Measurements from ENCODE around the gene PAGE2B. TPM values are rescaled to one million over a fixed set of nuclear protein-coding genes. Genes with fewer than 3 reads are reported as not detected.
"Not testable (repeated sequence)": the region's sequence is repeated elsewhere in the genome, so short reads cannot be mapped to it uniquely, and the experiment has no call there.

The PAGE2B gene
- total RNA-seq, 1 experiment from 2014 or later: not detected

DNA sequence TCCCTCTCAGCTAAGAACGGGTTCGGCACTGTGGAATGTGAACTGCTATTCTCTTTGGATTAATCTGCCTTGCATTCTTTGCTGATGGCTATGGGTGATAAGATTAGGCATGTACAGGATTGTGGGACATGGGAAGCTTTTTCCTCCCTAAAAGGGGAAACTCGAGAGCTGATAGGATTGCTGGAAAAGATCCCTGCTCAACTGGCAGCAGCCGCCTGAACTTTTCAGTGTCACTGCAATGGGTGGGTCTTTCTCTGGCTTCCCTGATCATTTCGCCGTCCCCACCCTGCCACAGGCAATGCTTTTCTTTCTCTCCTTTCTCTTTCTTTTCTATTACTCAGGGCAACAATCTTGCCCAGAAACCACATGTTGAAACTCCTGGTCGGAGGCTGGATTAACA lies 34.5 kb downstream of the PAGE2B start:
- no peak for DNase-seq (ENCODE audit: low read depth)

DNA sequence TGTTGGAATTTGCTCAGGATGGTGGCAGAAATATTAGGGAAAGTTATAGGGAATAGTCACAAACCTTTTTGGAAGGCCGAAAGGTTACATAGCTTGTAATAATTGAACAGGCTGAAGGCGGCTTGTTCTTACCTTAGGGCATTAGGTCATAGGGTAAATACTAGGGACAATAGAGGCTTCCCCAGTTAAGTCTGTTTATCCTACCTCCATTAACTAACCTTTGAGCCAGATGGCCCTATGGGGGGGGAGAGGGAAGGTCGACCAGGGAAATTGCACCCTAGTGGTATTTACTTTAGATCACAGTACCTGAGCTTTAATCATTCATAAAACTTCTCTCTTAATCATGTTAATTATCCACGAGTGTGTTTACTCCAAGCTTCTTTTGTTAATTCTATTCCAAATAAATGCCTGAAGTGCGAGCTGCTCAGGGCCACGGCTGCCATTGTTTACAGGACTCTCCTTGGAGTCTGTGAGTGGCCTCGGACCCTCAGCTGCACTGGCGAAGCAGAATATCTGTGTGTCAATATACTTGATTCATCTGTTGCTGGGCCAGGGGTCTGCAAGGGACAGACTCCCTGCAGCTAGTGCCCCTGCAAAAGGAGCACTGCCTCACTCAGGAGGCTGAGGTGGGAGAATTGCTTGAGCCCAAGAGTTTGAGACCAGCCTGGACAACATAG lies 36.9 kb downstream of the PAGE2B start:
- no peak for DNase-seq (ENCODE audit: low read depth)

DNA sequence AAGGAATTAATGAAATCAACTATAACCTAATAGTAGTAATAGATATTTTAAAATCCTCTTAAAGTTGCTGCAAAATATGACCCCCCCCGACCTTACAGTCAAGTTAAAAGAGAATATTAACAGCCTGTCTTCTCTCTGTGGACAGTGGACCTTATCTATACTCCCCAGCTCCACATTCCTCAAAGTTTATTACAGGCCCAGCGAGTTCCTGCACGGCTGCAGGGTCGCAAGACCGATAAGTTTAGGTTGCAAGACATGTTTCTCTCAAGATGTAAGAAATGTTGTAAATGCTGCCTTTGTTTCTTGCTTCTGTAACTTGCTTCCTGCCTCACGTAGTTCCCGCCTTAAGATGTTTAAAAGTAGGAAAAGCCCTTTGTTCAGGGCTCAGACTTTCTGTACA lies 41.8 kb downstream of the PAGE2B start:
- not testable (repeated sequence) for DNase-seq (ENCODE audit: low read depth)

DNA sequence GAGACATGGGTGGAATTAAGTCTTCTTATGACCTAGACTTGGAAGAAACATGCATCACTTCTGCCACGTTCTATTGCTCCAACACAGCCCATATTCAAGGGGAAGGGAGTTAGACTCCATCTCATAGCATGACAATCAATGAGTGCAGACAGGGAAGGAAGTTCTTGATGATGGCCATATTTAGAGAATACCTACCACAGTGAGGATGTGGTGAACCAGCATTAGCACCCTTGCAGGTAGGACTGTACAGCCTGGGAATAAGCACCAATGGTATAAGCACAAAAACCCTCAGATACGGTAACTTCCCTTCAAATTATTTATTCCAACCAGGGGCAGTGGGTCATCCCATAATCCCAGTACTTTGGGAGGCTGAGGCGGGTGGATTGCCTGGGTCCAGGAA lies 43.7 kb downstream of the PAGE2B start:
- DNase-seq (ENCODE audit: low read depth): no peak

DNA sequence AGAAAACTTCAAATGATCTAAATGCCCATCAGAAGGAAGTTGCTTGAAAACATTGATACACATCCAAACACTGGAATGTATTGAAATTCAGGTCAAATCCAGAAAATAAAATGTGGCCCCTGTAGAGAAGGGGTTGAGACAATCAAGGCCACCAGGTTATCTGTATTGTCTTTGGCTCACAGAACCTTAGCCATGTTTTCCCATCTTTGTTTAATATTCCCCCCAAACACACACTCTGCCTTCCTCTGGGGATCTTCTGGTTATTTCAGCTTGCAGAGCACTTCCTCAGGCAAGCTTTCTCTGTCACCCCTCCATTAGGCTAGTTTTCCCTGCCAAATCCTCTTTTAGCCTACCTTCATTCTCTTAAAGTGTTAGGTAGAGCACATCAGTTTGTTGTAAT lies 44.4 kb downstream of the PAGE2B start:
- DNase-seq (ENCODE audit: low read depth): no peak

DNA sequence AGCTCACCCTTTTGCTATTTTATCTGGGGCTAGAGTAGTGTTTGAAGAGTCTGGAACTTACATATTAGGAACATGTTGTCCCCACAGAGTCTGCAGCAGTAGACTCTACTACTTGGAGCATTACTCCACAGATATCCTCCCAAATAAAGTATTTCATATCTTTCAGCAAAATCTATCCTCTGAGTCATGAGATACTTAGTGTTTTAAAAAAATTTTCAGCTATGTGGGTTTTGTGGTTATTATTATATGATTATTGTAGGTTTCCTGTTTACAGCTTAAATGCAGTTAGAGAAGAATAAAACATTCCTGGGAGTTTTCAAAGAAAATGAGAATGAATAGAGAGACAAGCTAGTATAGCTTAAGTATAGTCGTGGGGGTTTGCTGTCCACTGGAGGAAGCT lies 44.9 kb downstream of the PAGE2B start:
- DNase-seq (ENCODE audit: low read depth): peak; percentile 42

DNA sequence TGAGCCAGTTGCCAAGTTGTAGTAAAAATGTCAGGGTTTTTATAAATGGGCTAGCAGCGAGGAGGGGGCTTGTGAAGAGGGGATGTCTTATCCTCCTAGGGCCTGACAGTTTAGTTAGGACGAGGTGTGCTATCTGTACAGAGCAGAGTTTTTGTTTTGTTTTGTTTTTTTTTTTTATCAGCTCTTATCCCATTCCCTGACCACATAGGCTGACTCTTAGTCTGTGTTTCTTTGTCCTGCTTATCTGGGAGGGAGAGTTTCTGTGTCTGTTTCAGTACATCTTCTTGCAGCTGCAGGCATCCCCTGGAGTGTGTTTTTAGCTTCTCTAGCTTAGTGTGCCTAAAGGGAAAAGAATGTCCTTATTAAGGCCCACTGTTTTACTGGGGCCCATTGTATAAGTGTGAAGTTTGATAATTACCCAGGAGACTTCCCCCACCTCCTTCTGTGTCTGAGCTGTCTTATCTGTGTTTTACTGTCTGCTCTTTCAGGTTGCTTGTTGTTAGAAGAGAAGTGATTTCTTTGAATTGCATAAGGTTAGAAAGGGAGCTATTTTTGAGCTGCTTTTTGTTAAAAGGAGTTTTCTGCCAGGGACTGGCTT lies 46.0 kb downstream of the PAGE2B start:
- DNase-seq (ENCODE audit: low read depth): peak; percentile 5

DNA sequence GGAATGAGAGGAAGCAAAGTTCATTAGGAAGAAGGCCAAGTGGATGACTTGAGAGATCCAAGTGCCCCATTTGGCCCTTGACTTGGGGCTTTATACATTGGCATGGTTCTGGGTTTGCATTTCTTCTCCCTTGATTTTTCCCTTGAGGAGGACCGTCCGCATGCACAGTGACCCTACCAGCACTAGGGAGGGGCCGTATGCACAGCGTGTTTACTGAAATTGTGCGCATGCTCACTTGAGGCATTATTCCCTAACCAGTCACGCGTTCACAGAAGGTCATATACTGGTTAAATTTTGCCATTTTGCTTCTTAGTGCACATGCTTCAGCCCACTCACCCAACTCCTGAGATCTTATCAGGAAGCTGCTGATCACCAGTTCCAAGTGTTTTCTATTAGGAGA lies 49.1 kb downstream of the PAGE2B start:
- no peak for DNase-seq (ENCODE audit: low read depth)

DNA sequence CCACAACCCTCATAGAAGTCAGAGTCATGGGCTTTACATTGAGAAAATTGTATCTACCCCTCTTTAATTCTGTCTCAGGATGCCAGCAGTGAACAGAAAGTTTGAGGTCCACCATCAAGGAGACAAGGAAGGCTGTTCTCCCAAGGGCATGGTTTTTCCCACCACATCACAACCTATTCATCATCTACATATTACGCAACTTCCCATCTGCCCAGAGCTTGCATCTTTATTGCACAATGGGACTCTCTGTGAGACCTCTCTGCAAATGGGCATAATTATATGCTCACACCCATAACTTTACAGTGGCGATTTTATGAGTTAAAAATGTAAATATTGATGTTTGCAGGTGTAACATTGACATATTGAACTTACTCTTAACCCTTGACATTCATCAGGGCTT lies 52.9 kb downstream of the PAGE2B start:
- DNase-seq (ENCODE audit: low read depth): peak; percentile 54

Other genes with a start within 250 kb of the PAGE2B start
- 21.3 and 21.5 TPM in 2 replicates for gene TRO, start 154.2 kb upstream of the PAGE2B start, total RNA-seq (2014; rRNA removed)
- gene PFKFB1, start 80.8 kb upstream of the PAGE2B start, total RNA-seq (2014; rRNA removed): 0.26 TPM in 1 of 2 replicates, not detected in the other
- gene APEX2, start 74.7 kb upstream of the PAGE2B start, total RNA-seq (2014; rRNA removed): 19.1 and 19.2 TPM in 2 replicates
- gene ALAS2, start 44.1 kb upstream of the PAGE2B start, total RNA-seq (2014; rRNA removed): not detected in 2 replicates
- not detected in 2 replicates for gene PAGE2, start 14.0 kb downstream of the PAGE2B start, total RNA-seq (2014; rRNA removed)
- not detected in 2 replicates for gene PAGE5, start 145.3 kb downstream of the PAGE2B start, total RNA-seq (2014; rRNA removed)
- not detected in 2 replicates for gene PAGE3, start 189.9 kb downstream of the PAGE2B start, total RNA-seq (2014; rRNA removed)